Measurements from ENCODE around the gene MAGED1.

Gene MAGED1

GRCh38 chrX:51917604-51918003 lies 24.2 kb downstream of the MAGED1 start:
- no peak for DNase-seq (ENCODE audit: low read depth)
- TF ChIP-seq CTCF (IDR thresholded peaks at IDR 0.05; ENCODE audit: insufficient read depth, low read depth, low read length, missing control alignments) = no peak
- H3K4me3 ChIP-seq (ENCODE audit: low read length) = no peak overlapping the region

- DNase-seq (ENCODE audit: low read depth) = no peak
- H3K4me3 ChIP-seq (ENCODE audit: low read length) = no peak overlapping the region
- no peak for TF ChIP-seq CTCF (IDR thresholded peaks at IDR 0.05; ENCODE audit: insufficient read depth, low read depth, low read length, missing control alignments)
These were observed 29.1 kb downstream of the MAGED1 start for GRCh38 chrX:51922561-51922960.

- no peak for TF ChIP-seq CTCF (IDR thresholded peaks at IDR 0.05; ENCODE audit: insufficient read depth, low read depth, low read length, missing control alignments)
- no peak for DNase-seq (ENCODE audit: low read depth)
- no peak overlapping the region for H3K4me3 ChIP-seq (ENCODE audit: low read length)
These were observed 38.2 kb downstream of the MAGED1 start for GRCh38 chrX:51931566-51932150.

Data from epithelial cell of esophagus (primary cell).